Type B pancreatic cell (in vitro differentiated cells): ENCODE measurements around the gene NUMA1. TPM values are rescaled to one million over a fixed set of nuclear protein-coding genes. Genes with fewer than 3 reads are reported as not detected.

Experiments used
- DNase-seq: peaks from one replicate; pipeline ENCODE4 v3.0.0; 2021; ENCODE audit warnings: mixed read lengths; ENCODE audit not compliant: unreplicated experiment; ENCODE audit errors: extremely low spot score
- H3K27ac Mint-ChIP-seq: 2 replicates; pipeline ENCODE4 v1.8.0; 2021; ENCODE audit warnings: mild to moderate bottlenecking, mixed read lengths
- H3K27me3 Mint-ChIP-seq: 2 replicates; pipeline ENCODE4 v1.8.0; 2021; ENCODE audit warnings: mixed read lengths
- H3K36me3 Mint-ChIP-seq: 2 replicates; pipeline ENCODE4 v1.8.0; 2021; ENCODE audit warnings: mixed read lengths
- H3K4me1 Mint-ChIP-seq: one replicate; pipeline ENCODE4 v1.8.0; 2021; ENCODE audit warnings: mixed read lengths; ENCODE audit not compliant: unreplicated experiment
- H3K4me3 Mint-ChIP-seq: 2 replicates; pipeline ENCODE4 v1.8.0; 2021; ENCODE audit warnings: mild to moderate bottlenecking, mixed read lengths
- H3K9me3 Mint-ChIP-seq: 2 replicates; pipeline ENCODE4 v1.8.0; 2021; ENCODE audit warnings: mixed read lengths
- CTCF ChIP-seq: fragments of 200-600 bp; sonication (generic); conservative IDR thresholded peaks from 2 replicates; pipeline ENCODE4 v1.5.0; 2021; ENCODE audit warnings: antibody characterized with exemption, mild to moderate bottlenecking
- total RNA-seq: library from RNA; stranded (reverse); gene quantifications from 2 replicates; pipeline ENCODE4 v1.2.1, GENCODE V29; 2021; ENCODE audit warnings: low replicate concordance

The NUMA1 gene
- total RNA-seq, 1 donor from 2014 or later = 225 TPM

GRCh38 chr11:71996946-71997345 is 83.4 kb downstream of the NUMA1 start:
- H3K27me3 Mint-ChIP-seq = no peaks in the 10 kb centered on the region
- no peak for TF ChIP-seq CTCF
- no peaks in the 10 kb centered on the region for H3K9me3 Mint-ChIP-seq
- peaks cover 8% of the 10 kb centered on the region for H3K4me1 Mint-ChIP-seq
- H3K27ac Mint-ChIP-seq = no peak overlapping the region
- peaks cover 9% of the 10 kb centered on the region for H3K36me3 Mint-ChIP-seq
- no peak overlapping the region for H3K4me3 Mint-ChIP-seq
- no peak for DNase-seq

- no peak for DNase-seq
- peaks cover 6% of the 10 kb centered on the region for H3K36me3 Mint-ChIP-seq
- no peak overlapping the region for H3K4me3 Mint-ChIP-seq
- H3K27ac Mint-ChIP-seq = no peak overlapping the region
- no peaks in the 10 kb centered on the region for H3K9me3 Mint-ChIP-seq
- no peaks in the 10 kb centered on the region for H3K27me3 Mint-ChIP-seq
- H3K4me1 Mint-ChIP-seq = peaks cover 6% of the 10 kb centered on the region
- no peak for TF ChIP-seq CTCF
Measured at GRCh38 chr11:71996517-71996916, 83.8 kb downstream of the NUMA1 start.

- H3K27ac Mint-ChIP-seq = no peak overlapping the region
- DNase-seq = no peak
- H3K27me3 Mint-ChIP-seq = no peaks in the 10 kb centered on the region
- H3K4me3 Mint-ChIP-seq = no peak overlapping the region
- TF ChIP-seq CTCF = no peak
- H3K4me1 Mint-ChIP-seq = peaks cover 6% of the 10 kb centered on the region
- peaks cover 6% of the 10 kb centered on the region for H3K36me3 Mint-ChIP-seq
- no peaks in the 10 kb centered on the region for H3K9me3 Mint-ChIP-seq
Measured at GRCh38 chr11:71995726-71996291, 84.5 kb downstream of the NUMA1 start.

- Mint-ChIP-seq H3K4me3 (no peak overlapping the region), H3K4me1 (peaks cover 6% of the 10 kb centered on the region), H3K27ac (no peak overlapping the region), H3K36me3 (peaks cover 6% of the 10 kb centered on the region), H3K27me3 (no peaks in the 10 kb centered on the region), H3K9me3 (no peaks in the 10 kb centered on the region)
- DNase-seq = no peak
- TF ChIP-seq CTCF = no peak
Measured at GRCh38 chr11:71994786-71995185, 85.6 kb downstream of the NUMA1 start.

- no peak for TF ChIP-seq CTCF
- Mint-ChIP-seq H3K4me1 (no peaks in the 10 kb centered on the region), H3K4me3 (no peak overlapping the region), H3K9me3 (no peaks in the 10 kb centered on the region), H3K27me3 (no peaks in the 10 kb centered on the region), H3K36me3 (peaks cover 6% of the 10 kb centered on the region), H3K27ac (no peak overlapping the region)
- no peak for DNase-seq
Measured at GRCh38 chr11:71992136-71992730, 88.1 kb downstream of the NUMA1 start.
